Vagina (tissue), 2 donors: ENCODE results near the gene DGCR8. TPM values are rescaled to one million over a fixed set of nuclear protein-coding genes. Genes with fewer than 3 reads are reported as not detected.

ENCODE experiments used
- DNase-seq, 2 donors: peaks; one replicate each; pipeline ENCODE4 v3.0.0-alpha.2; 2017; ENCODE audit errors: extremely low spot score in 2 of 2
- H3K27ac ChIP-seq: fragments of 200-600 bp; sonication (generic); one replicate; pipeline ENCODE4 v1.5.1; 2019
- H3K27me3 ChIP-seq: fragments of 200-600 bp; sonication (generic); one replicate; pipeline ENCODE4 v1.5.1; 2019
- H3K36me3 ChIP-seq, 2 donors: fragments of 200-600 bp; sonication (generic); one replicate each; pipeline ENCODE4 v1.5.1; 2017 to 2019
- H3K4me1 ChIP-seq: fragments of 200-600 bp; sonication (generic); one replicate; pipeline ENCODE4 v1.5.1; 2019
- H3K4me3 ChIP-seq, 2 donors: fragments of 200-600 bp; sonication (generic); 1 replicate in 1 of 2; 2 replicates in 1 of 2; pipeline ENCODE4 v1.5.1; 2016 to 2019
- H3K9me3 ChIP-seq: fragments of 200-600 bp; sonication (generic); one replicate; pipeline ENCODE4 v1.5.1; 2019
- POLR2A ChIP-seq, 2 donors: fragments of 450-650 bp; IDR thresholded peaks; one replicate each; pipeline ENCODE4 v1.6.1; 2017; ENCODE audit warnings: antibody characterized with exemption in 2 of 2, mild to moderate bottlenecking in 2 of 2, moderate library complexity in 2 of 2
- POLR2AphosphoS5 ChIP-seq, 2 donors: sonication (generic); formaldehyde crosslinking; IDR thresholded peaks; one replicate each; pipeline ENCODE4 v1.9.0; 2017; ENCODE audit warnings: antibody characterized with exemption in 2 of 2, mild to moderate bottlenecking in 2 of 2, low read depth in 1 of 2; ENCODE audit not compliant: insufficient read depth in 1 of 2
- intact Hi-C: fragments of 100-400 bp; cut with DNase I; formaldehyde crosslinking; loops from one replicate; pipeline ENCODE4 v1.15.1; 2023
- total RNA-seq: library from RNA; depleted of rRNA; stranded (reverse); fragments of >200 nt; gene quantifications from one replicate; pipeline ENCODE4 v1.2.3, GENCODE V29; 2016
- TF ChIP-seq, protein P1 (sequence below), 3 experiments: fragments of 450-650 bp in 2 of 3; fragments of 200-600 bp in 1 of 3; sonication (generic) in 1 of 3; IDR thresholded peaks; one replicate each; pipeline ENCODE4 v1.5.1; 2017 to 2019; ENCODE audit warnings: antibody characterized with exemption in 3 of 3, mild to moderate bottlenecking in 2 of 3, moderate library complexity in 2 of 3

Gene DGCR8
- total RNA-seq, 1 donor from 2014 or later = 27.3 TPM

DNA sequence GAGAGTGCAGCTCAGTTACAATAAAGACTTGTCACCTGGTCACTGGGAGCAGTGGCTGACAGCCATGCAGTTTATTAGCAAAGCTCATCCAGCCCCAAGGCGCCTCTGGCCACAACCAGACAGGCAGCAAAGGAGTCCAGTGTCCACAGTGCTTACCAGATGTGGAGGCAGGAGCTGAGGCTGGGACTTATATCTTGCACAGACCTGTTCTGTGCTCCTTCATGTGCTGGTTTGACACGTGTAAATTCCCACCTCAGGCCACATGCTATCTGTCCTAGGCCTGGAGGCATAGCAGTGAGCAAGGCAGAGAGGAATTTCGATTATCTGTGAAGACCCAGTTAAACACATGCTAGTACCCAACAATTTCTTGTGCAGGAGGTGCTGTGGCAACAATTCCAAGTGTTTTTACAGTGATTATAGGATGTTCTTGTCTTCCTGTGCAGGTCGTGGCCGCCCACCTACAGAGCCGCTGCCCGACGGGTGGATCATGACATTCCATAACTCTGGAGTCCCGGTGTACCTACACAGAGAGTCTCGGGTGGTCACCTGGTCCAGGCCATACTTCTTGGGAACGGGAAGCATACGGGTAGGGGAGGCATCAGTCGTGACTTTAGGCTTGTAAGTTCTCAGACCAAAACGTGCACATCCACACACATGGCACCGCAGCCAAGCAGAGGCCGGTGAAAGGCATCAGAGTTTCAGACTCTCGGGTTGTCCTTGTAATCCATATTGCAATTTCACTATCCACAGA lies 9.4 kb downstream of the DGCR8 start:
- H3K36me3 ChIP-seq = peaks cover 0 to 87% of the 10 kb centered on the region in 2 donors
- no peaks in the 10 kb centered on the region for H3K9me3 ChIP-seq
- intact Hi-C loops = no loop called here
- no peak for DNase-seq
- H3K27ac ChIP-seq = no peak overlapping the region
- H3K4me3 ChIP-seq = no peak overlapping the region
- H3K27me3 ChIP-seq = no peaks in the 10 kb centered on the region
- TF ChIP-seq POLR2AphosphoS5 (IDR thresholded peaks at IDR 0.05; ENCODE audit: insufficient read depth in 1 of 2, low read depth in 1 of 2) = no peak
- TF ChIP-seq, protein P1, sequence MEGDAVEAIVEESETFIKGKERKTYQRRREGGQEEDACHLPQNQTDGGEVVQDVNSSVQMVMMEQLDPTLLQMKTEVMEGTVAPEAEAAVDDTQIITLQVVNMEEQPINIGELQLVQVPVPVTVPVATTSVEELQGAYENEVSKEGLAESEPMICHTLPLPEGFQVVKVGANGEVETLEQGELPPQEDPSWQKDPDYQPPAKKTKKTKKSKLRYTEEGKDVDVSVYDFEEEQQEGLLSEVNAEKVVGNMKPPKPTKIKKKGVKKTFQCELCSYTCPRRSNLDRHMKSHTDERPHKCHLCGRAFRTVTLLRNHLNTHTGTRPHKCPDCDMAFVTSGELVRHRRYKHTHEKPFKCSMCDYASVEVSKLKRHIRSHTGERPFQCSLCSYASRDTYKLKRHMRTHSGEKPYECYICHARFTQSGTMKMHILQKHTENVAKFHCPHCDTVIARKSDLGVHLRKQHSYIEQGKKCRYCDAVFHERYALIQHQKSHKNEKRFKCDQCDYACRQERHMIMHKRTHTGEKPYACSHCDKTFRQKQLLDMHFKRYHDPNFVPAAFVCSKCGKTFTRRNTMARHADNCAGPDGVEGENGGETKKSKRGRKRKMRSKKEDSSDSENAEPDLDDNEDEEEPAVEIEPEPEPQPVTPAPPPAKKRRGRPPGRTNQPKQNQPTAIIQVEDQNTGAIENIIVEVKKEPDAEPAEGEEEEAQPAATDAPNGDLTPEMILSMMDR (IDR thresholded peaks at IDR 0.05) = no peak
- peaks cover 10% of the 10 kb centered on the region for H3K4me1 ChIP-seq

DNA sequence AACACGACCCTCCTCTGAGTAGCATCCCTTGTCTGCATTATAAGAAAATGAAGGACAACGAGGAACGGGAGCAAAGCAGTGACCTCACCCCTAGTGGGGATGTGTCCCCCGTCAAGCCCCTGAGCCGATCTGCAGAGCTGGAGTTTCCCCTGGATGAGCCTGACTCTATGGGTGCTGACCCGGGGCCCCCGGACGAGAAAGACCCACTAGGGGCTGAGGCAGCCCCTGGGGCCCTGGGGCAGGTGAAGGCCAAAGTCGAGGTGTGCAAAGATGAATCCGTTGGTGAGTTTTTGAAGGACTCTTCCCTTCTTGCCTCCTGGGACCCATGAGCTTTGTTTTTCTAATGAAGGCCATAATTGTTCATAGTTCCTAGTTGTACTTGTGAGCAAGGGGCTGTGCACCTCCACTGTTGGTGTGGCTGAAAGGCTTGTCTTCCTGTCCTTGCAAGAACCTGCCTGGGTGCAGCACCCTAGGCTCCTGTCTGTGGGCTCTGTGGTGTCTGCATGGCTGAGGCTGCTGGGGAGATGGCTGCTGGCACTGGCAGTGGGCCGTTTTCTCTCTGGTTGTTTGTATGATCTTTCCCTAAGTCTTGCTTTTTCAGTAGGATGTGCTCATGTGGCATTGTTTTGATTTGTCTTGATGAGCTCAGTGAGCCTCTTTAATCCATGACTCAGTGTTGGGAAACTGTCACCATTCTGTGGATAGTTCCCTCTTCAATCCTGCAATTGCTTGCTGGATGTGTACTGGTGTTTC lies 10.1 kb downstream of the DGCR8 start:
- Histone ChIP-seq H3K27ac (no peak overlapping the region), H3K9me3 (no peaks in the 10 kb centered on the region), H3K36me3 (peaks cover 0 to 95% of the 10 kb centered on the region in 2 donors), H3K27me3 (no peaks in the 10 kb centered on the region), H3K4me1 (peaks cover 2% of the 10 kb centered on the region), H3K4me3 (no peak overlapping the region)
- intact Hi-C loops = no loop called here
- TF ChIP-seq POLR2AphosphoS5 (IDR thresholded peaks at IDR 0.05; ENCODE audit: insufficient read depth in 1 of 2, low read depth in 1 of 2) (no peak), POLR2A (IDR thresholded peaks at IDR 0.05) (no peak)
- TF ChIP-seq, protein P1 (IDR thresholded peaks at IDR 0.05) = no peak
- DNase-seq = no peak

DNA sequence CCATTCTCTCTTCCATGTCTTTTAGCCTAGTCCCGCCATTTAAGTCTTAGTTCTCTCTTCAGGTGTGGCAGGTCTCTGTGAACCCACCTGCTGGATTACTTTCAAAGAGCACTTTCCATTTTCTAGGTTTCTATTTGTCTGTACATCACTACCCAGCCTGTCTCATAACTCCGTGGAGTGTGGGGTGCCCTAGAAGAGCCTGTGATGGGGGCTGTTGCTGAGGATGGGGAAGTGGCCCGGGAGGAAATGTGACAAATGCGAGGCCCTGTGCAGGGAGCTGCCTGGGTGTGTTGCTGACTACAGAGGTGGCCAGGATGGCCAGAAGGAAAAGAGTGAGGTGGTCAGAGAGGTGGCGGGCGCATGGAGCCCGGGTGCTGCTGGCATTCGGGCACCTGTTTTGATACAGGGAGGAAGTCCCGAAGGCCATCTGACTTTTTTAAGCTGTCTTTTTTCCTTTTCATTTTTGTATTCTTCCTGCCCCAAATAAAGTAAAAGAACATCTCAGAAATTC lies 10.7 kb downstream of the DGCR8 start:
- H3K36me3 ChIP-seq = peaks cover 0 to 100% of the 10 kb centered on the region in 2 donors
- TF ChIP-seq POLR2A (IDR thresholded peaks at IDR 0.05) (no peak), POLR2AphosphoS5 (IDR thresholded peaks at IDR 0.05; ENCODE audit: insufficient read depth in 1 of 2, low read depth in 1 of 2) (no peak)
- TF ChIP-seq, protein P1 (IDR thresholded peaks at IDR 0.05) = no peak

DNA sequence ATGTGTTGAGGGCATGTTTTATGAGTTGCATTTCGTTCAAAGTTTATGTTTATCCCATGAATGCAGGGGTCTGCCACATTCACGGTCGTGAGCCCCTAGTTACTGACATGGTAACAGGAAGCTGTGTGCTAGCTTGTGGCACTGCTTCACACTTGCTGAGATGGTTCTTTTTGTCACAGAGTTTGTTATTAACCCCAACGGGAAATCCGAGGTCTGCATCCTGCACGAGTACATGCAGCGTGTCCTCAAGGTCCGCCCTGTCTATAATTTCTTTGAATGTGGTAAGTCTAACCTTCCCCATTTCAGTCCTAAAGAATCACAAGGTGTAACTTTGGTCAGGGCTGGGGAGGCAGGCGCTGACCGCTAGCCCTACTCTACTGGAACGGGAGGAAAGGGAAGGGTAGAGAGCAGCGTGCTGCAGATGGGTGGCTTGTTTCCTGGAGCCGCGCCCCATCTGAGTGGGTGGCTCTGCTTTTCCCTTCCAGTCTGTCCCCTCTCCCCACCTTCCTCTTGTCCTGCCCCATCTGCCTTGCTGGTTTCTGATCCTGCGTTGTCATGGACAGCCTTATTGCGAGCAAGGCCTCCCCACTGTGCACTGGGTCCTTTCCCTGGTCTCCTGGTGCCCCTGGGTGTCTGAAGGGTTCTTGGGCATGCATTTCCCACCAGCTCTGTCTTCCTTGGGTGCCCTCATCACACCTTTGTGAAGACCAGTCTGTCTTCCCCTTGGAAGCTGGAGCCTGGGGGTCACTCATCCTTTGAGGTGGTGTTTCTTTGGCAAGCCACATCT lies 11.8 kb downstream of the DGCR8 start:
- TF ChIP-seq POLR2A (IDR thresholded peaks at IDR 0.05) (no peak), POLR2AphosphoS5 (IDR thresholded peaks at IDR 0.05; ENCODE audit: insufficient read depth in 1 of 2, low read depth in 1 of 2) (no peak)
- TF ChIP-seq, protein P1 (IDR thresholded peaks at IDR 0.05) = no peak
- no peak for DNase-seq
- intact Hi-C loops = no loop called here
- peaks cover 0 to 100% of the 10 kb centered on the region in 2 donors for H3K36me3 ChIP-seq
- no peaks in the 10 kb centered on the region for H3K4me1 ChIP-seq
- H3K9me3 ChIP-seq = no peaks in the 10 kb centered on the region
- H3K27me3 ChIP-seq = no peaks in the 10 kb centered on the region
- H3K4me3 ChIP-seq = no peak overlapping the region
- no peak overlapping the region for H3K27ac ChIP-seq

More for the DNA sequence above, 10.7 kb downstream of the DGCR8 start:
- Histone ChIP-seq H3K27ac (no peak overlapping the region), H3K9me3 (no peaks in the 10 kb centered on the region), H3K4me3 (no peak overlapping the region), H3K27me3 (no peaks in the 10 kb centered on the region), H3K4me1 (no peaks in the 10 kb centered on the region)
- no peak for DNase-seq
- intact Hi-C loops = no loop called here
